Astrocyte (in vitro differentiated cells and primary cell): ENCODE measurements around the gene ACRV1. TPM values are rescaled to one million over a fixed set of nuclear protein-coding genes. Genes with fewer than 3 reads are reported as not detected.

Experiments
- DNase-seq: peaks from one replicate; pipeline ENCODE4 v3.0.0-alpha.2; 2010; ENCODE audit warnings: low read depth
- FAIRE-seq: peaks from 2 replicates; lab custom pipeline; 2011; peaks lifted over from hg19 to GRCh38; lab: Jason Lieb, UNC
- H2AFZ ChIP-seq: 2 replicates; pipeline ENCODE4 v1.6.0; 2012; ENCODE audit warnings: low read depth, low read length, inconsistent platforms
- H3K27ac ChIP-seq: 2 replicates; pipeline ENCODE4 v1.5.1; 2011; ENCODE audit warnings: low read depth, low read length, inconsistent platforms
- H3K27me3 ChIP-seq: 2 replicates; pipeline ENCODE4 v1.6.0; 2011; ENCODE audit warnings: low read length, inconsistent platforms; ENCODE audit not compliant: insufficient read depth
- H3K36me3 ChIP-seq: 2 replicates; pipeline ENCODE4 v1.5.1; 2011; ENCODE audit warnings: low read length, inconsistent platforms; ENCODE audit not compliant: insufficient read depth
- H3K4me1 ChIP-seq: 2 replicates; pipeline ENCODE4 v1.5.1; 2011; ENCODE audit warnings: low read length, inconsistent platforms; ENCODE audit not compliant: insufficient read depth
- H3K4me2 ChIP-seq: 2 replicates; pipeline ENCODE4 v1.6.0; 2012; ENCODE audit warnings: low read length, inconsistent platforms
- H3K4me3 ChIP-seq: 2 replicates; pipeline ENCODE4 v1.5.1; 2011; ENCODE audit warnings: low read depth, mild to moderate bottlenecking, low read length, inconsistent platforms; ENCODE audit not compliant: insufficient read depth
- H3K79me2 ChIP-seq: 2 replicates; pipeline ENCODE4 v1.6.0; 2012; ENCODE audit warnings: mild to moderate bottlenecking, low read length, inconsistent platforms; ENCODE audit not compliant: insufficient read depth
- H3K9ac ChIP-seq: 2 replicates; pipeline ENCODE4 v1.6.0; 2012; ENCODE audit warnings: mild to moderate bottlenecking, low read length, inconsistent platforms
- H3K9me3 ChIP-seq: 2 replicates; pipeline ENCODE4 v1.5.1; 2012; ENCODE audit warnings: low read depth, mild to moderate bottlenecking, low read length, inconsistent platforms; ENCODE audit not compliant: insufficient read depth
- H4K20me1 ChIP-seq: 2 replicates; pipeline ENCODE4 v1.6.0; 2012; ENCODE audit warnings: low read length, inconsistent platforms; ENCODE audit not compliant: insufficient read depth
- H3K27ac Mint-ChIP-seq: one replicate; pipeline ENCODE4 v1.8.0; 2021; ENCODE audit warnings: mild to moderate bottlenecking, mixed read lengths; ENCODE audit not compliant: unreplicated experiment
- H3K27me3 Mint-ChIP-seq: one replicate; pipeline ENCODE4 v1.8.0; 2021; ENCODE audit warnings: low read depth, mixed read lengths; ENCODE audit not compliant: unreplicated experiment
- H3K36me3 Mint-ChIP-seq: one replicate; pipeline ENCODE4 v1.8.0; 2021; ENCODE audit warnings: low read depth, mixed read lengths; ENCODE audit not compliant: unreplicated experiment
- H3K4me1 Mint-ChIP-seq: one replicate; pipeline ENCODE4 v1.8.0; 2021; ENCODE audit warnings: low read depth, mixed read lengths; ENCODE audit not compliant: unreplicated experiment
- H3K4me3 Mint-ChIP-seq: one replicate; pipeline ENCODE4 v1.8.0; 2021; ENCODE audit warnings: mild to moderate bottlenecking, moderate library complexity, mixed read lengths; ENCODE audit not compliant: unreplicated experiment
- H3K9me3 Mint-ChIP-seq: one replicate; pipeline ENCODE4 v1.8.0; 2021; ENCODE audit warnings: mild to moderate bottlenecking, mixed read lengths; ENCODE audit not compliant: unreplicated experiment
- CTCF ChIP-seq: IDR thresholded peaks from 2 replicates; pipeline ENCODE4 v1.5.1; 2011; ENCODE audit warnings: low read depth, mild to moderate bottlenecking, inconsistent platforms, low read length, moderate library complexity; ENCODE audit not compliant: insufficient read depth
- EZH2 ChIP-seq: IDR thresholded peaks from 2 replicates; pipeline ENCODE4 v1.6.1; 2012; ENCODE audit warnings: mild to moderate bottlenecking, low read length, inconsistent platforms; ENCODE audit not compliant: insufficient read depth
- total RNA-seq: library from RNA; stranded (reverse); gene quantifications from 2 replicates; pipeline ENCODE4 v1.2.1, GENCODE V29; 2021

The ACRV1 gene
- total RNA-seq, 1 donor from 2014 or later = not detected

GRCh38 chr11:125690006-125690405 is 9.4 kb upstream of the ACRV1 start:
- no peaks in the 10 kb centered on the region for H3K36me3 ChIP-seq

GRCh38 chr11:125689274-125689859 is 8.7 kb upstream of the ACRV1 start:
- Histone ChIP-seq H2AFZ (no peak overlapping the region), H3K4me3 (no peak overlapping the region)
- H3K4me1 Mint-ChIP-seq = no peaks in the 10 kb centered on the region

More at GRCh38 chr11:125690006-125690405, 9.4 kb upstream of the ACRV1 start:
- no peak for FAIRE-seq
- TF ChIP-seq EZH2 (no peak), CTCF (no peak)
- Histone ChIP-seq H3K9ac (no peak overlapping the region), H3K4me1 (no peaks in the 10 kb centered on the region), H3K4me3 (no peak overlapping the region), H3K9me3 (no peaks in the 10 kb centered on the region), H3K27ac (no peak overlapping the region), H3K4me2 (no peak overlapping the region), H4K20me1 (no peaks in the 10 kb centered on the region), H2AFZ (no peak overlapping the region), H3K79me2 (no peaks in the 10 kb centered on the region), H3K27me3 (no peaks in the 10 kb centered on the region)
- Mint-ChIP-seq H3K27ac (no peak overlapping the region), H3K27me3 (peaks cover 2% of the 10 kb centered on the region), H3K4me3 (no peak overlapping the region), H3K9me3 (peaks cover 1% of the 10 kb centered on the region), H3K36me3 (no peaks in the 10 kb centered on the region), H3K4me1 (no peaks in the 10 kb centered on the region)
- DNase-seq = no peak

More at GRCh38 chr11:125689274-125689859, 8.7 kb upstream of the ACRV1 start:
- no peaks in the 10 kb centered on the region for H3K9me3 ChIP-seq
- no peak overlapping the region for H3K9ac ChIP-seq
- Mint-ChIP-seq H3K36me3 (no peaks in the 10 kb centered on the region), H3K4me3 (no peak overlapping the region), H3K9me3 (peaks cover 1% of the 10 kb centered on the region), H3K27ac (no peak overlapping the region), H3K27me3 (no peaks in the 10 kb centered on the region)
- no peaks in the 10 kb centered on the region for H3K4me1 ChIP-seq
- H3K79me2 ChIP-seq = no peaks in the 10 kb centered on the region
- H3K27ac ChIP-seq = no peak overlapping the region
- no peaks in the 10 kb centered on the region for H4K20me1 ChIP-seq
- no peak for TF ChIP-seq EZH2
- TF ChIP-seq CTCF = no peak
- H3K27me3 ChIP-seq = no peaks in the 10 kb centered on the region
- FAIRE-seq = no peak
- no peak for DNase-seq
- H3K4me2 ChIP-seq = no peak overlapping the region
- no peaks in the 10 kb centered on the region for H3K36me3 ChIP-seq
